ENCODE data around the gene MPND.

The MPND gene, protein sequence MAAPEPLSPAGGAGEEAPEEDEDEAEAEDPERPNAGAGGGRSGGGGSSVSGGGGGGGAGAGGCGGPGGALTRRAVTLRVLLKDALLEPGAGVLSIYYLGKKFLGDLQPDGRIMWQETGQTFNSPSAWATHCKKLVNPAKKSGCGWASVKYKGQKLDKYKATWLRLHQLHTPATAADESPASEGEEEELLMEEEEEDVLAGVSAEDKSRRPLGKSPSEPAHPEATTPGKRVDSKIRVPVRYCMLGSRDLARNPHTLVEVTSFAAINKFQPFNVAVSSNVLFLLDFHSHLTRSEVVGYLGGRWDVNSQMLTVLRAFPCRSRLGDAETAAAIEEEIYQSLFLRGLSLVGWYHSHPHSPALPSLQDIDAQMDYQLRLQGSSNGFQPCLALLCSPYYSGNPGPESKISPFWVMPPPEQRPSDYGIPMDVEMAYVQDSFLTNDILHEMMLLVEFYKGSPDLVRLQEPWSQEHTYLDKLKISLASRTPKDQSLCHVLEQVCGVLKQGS

DNA sequence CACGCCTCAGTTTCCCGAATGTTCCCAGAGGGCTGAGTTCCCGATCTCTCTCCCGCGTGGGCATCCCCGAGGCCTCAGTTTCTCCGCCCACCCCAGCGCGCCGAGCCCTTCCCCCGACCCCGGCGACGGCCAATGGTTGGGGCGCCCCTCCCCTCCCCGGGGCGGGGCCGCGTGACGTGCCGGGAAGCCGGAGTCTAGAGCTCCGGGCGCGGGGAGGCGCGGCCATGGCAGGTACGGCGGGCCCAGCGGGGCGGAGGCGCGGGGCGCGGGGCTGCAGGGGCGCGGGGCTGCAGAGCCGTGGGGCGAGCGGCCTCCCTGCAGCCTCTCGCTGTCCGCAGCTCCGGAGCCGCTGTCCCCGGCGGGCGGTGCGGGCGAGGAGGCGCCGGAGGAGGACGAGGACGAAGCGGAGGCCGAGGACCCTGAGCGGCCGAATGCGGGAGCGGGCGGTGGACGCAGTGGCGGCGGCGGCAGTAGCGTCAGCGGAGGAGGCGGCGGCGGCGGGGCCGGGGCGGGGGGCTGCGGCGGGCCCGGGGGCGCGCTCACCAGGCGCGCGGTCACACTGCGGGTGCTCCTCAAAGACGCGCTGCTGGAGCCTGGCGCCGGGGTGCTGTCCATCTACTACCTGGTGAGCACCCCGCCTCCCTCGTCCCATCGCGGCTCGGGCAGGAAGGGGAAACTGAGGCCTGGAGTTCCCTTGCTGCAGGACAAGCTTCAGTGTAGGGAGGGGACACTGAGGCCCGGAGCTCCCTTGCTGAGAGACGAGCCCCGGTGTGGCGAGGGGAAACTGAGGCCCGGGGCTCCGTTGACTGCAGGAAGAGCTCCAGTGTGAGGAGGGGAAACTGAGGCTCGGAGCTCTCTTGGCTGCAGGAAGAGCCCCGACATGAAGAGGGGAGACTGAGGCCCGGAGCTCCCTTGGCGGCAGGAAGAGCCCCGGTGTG lies at the start of gene MPND:
Gene MPND (plus strand): TSS at position 193 of the 938 bp plus-strand sequence. CDS start 32 bp downstream, at position 225.
- no peak for FAIRE-seq

DNA sequence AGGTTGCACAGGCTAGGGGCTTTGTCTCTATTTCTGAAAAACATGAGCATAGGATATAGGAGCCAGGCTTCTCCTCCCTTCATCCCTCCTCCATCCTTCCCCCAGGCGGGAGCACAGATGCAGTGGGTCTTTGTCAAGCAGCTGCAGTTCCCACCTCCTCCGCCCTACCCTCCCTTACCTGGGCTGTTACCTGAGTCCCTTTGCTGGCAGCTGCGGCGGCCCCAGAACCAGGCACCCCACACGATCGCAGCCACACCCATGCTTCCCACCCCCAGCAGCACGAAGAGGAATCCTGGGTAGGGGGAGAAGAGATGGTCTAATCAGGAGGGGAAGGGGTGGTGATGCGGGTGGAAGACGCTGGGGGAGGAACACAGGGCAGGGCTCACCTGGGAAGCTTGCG lies 49.0 kb upstream of the MPND start:
- no peak for FAIRE-seq

DNA sequence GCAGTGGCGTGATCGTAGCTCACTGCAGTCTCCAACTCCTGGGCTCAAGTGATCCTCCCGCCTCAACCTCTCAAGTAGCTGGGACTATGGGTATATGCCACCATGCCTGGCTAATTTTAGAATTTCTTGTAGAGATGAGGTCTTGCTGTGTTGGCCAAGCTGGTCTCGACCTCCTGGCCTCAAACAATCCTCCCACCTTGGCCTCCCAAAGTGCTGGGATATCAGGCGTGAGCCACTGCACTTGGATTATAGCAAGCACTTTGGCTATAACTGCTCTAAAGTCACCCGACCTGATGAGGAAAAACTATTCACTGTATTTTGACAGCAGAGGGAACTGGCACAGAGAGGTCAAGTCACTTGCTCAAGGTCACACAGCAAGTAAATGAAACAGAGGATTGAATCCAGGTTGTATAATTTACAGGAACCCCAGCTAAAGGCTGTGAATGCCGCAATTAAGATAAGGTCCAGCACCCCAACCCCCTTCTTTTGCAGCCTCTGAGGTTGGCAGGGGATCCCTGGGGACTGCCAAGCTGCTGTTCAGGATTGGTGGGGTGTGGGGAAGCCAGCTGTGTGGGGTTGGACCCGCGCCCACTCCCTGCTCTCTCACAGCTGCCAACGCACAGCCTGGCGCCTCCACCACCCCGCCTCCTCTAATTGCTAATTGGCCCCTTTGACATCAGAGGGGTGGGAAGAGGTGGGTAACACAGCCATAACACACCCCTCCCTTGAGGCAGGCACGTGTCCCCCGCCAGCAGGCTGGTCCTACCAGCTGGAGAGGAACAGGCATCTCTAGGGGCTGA lies 47.2 kb upstream of the MPND start:
- FAIRE-seq: no peak

DNA sequence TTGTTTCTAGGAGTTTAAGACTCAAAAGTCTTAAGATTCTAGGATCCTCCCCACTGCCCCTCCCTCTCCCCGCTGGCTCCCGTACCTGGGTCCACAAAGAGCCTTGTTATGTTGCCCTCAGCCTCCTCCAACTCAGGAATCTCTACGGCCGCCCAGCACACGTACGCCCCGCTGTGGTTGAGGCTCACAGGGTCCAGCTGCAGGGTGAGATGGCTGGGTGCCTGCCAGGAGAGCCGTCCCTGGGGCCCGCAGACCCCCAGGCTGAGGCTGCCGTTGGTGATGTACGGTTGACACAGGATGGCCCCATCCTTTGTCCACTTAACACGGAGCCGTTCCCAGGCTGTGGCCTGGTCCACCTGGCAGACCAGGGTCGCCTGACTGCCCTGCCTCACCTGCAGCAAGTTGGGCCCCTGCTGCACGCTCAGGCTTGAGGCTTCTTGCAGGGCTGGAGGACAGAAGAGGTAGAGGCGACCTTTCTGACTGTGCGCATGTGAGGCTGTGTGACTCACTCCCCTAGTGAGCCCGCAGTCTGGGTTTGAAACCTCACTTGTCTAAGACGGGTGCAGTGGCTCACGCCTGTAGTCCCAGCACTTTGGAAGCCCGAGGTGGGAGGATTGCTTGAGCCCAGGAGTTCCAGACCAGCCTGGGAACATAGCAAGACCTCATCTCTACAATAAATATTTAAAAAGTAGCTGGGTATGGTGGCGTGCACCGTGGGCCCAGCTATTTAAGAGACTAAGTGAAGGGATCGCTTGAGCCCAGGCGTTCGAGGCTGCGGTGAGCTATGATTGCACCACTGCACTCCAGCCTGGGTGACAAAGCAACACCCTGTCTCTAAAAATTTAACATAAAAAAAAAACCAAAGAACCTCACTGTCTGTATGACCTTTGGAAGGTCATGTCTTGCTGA lies 45.2 kb upstream of the MPND start:
- FAIRE-seq: no peak

DNA sequence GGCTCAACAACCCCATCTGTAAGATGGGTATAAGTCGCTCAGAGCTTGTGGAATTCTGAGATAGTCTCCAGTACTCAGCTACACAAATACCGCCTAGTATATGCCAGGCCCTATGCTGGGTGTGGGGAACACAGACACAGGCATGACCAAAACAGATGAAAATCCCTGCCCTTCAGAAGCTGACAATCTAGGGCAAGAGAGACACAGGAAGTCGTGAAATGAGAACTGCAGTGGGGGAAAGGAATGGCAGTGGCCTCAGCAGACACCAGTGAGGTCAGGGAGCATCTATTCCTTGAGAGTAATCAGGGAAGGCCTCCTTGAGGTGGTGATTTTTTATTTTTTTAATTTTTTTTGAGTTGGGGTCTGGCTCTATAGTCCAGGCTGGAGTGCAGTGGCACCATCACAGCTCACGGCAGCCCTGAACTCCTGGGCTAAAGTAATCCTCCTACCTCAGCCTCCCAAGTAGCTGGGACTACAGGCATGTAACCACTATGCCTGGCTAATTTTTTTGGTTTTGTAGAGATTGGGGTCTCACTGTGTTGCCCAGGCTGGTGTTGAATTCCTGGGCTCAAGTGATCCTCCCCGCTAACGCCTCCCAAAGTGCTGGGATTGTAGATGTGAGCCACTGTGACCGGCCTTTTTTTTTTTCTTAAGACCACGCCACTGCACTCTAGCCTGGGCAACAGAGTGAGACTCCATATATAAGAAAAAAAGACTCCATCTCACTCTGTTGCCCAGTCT lies 44.4 kb upstream of the MPND start:
- FAIRE-seq: no peak

DNA sequence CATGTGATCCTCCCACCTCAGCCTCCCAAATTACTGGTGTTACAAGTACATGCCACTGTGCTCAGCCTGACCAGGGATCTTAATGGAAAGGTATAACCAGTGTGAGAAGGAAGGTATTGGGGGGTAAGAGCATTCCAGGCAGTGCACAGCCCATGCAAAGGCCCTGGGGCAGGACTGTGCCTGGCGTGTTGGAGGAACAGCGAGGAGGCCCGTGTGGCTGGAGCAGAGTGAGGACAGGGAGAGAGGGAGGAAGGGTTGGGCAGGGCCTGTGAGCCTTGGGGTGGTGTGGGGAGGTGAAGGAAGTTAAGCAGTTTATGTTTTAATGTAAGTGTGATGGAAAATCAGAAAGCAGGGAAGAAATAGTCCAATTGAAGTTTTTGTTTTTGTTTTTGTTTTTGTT lies 42.8 kb upstream of the MPND start:
- no peak for FAIRE-seq

DNA sequence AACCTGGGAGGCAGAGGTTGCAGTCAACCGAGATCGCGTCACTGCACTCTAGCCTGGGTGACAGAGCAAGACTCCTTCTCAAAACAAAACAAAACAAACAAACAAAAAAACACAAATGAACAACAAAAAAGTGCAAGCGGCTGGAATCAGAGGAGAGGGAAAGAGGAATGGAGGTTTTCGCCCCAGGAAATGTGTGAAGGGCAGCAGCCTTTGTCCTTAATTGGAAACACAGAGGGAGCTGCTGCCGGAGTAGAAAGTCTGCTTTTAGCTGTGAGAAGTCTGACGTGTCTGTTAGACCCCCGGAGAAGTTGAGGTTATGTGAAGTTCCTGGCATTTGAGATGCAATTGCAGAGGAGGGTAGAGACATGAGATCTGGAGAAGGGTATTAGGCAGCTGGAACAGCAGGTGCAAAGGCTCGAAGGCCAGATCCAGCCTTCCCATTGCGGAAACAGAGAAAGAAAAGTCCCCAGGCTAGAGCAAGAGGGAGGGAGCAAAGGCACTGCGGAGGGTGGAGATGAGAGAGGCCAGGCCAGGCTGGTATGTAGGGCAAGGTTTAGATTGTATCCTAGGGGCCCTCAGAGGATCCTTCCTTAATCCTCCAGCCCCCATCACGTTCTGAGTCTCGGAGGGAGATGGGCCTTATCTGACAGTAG lies 41.6 kb upstream of the MPND start:
- no peak for FAIRE-seq

DNA sequence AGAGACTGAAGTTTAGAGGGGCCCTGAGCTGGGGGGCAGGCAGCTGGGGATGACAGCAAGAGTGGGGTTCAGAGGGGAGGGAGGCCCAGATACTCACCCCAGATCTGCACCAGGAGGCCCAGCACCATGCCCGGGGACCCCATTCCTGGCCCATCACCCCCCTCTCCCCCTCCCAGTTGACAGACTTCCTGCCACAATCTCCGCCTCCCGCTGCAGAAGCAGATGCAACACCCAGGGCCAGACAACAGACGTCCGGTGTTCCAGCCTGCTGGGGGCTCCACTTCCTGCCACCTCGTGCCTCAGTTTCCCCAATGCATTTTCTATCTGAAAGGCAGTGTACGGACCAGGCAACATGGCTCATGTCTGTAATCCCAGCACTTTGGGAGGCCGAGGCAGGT lies 41.1 kb upstream of the MPND start, which contains the start of gene TMIGD2:
Gene TMIGD2 (minus strand): TSS at position 147 of the 398 bp plus-strand sequence. CDS start 4 bp downstream, at position 143.
- no peak for FAIRE-seq

DNA sequence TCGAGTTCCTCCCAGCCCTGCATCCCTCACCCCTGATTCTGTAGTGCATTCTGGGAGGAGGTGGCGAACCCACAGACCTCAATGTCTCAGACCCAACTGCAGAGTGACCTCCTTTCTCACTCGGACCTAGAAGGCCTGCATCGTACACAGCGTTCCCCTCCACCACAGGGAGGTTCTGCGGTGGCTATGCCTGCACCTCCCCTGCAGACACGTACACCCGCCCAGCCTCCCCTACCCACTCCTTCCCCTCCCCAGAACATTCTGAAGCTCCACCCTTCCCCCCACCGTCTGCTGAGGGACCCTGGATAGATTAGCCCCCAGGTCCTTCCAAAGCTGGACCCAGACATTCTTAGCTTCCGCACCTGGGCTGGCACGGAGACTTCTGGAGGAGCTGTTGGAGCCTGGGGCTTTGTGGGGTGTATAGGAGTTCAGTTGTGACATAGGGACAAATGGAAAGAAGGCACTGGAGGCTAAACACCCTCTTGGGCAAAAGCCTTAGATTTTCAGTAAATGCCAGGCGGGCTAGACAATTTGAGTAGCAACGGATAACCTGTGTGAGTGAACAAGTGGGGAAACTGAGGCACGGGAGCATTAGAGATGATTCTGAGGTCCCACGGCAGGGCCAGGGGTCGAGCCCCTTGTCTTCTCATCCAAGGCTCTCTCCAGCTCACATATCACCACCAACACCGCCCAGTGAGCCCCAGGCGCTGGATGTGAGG lies 39.4 kb upstream of the MPND start:
- no peak for FAIRE-seq

DNA sequence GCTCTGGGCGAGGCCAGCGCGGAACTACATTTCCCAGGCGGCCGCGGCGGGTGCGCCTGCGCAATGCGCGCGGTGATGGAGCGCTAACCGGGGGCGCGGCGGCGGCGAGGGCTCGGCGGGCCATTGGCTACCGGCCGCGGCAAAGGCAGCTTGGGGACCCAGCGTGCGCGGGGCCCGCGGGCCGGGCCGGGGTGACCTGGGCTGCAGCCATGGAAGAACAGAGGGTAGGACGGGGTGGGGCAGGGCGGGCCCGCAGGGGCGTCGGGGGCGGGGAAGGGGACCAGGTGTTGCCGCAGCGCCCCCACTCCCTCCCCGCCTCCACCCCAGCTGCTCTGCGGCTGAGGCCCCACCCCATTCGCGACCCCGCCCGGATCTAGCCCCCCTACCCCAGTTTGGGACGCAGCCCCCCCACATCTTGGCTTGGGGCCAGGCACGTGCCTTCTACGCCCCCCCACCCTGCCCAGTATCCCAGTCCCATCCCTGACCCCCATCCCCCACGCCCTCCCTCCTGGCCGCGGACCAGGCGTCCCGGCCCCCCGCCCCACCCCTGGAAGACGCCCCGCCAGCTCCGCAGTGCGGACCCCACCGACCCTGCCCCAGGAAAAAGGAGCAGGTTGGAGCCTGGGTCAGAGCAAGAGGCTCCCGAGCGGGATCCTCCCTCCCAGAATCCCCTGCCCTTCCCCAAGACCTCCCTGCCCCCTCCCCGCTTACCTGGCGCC lies 38.7 kb upstream of the MPND start, which contains the start of gene FSD1:
Gene FSD1 (plus strand): TSS at position 61 of the 719 bp plus-strand sequence. CDS start 149 bp downstream, at position 210.
- FAIRE-seq: no peak

DNA sequence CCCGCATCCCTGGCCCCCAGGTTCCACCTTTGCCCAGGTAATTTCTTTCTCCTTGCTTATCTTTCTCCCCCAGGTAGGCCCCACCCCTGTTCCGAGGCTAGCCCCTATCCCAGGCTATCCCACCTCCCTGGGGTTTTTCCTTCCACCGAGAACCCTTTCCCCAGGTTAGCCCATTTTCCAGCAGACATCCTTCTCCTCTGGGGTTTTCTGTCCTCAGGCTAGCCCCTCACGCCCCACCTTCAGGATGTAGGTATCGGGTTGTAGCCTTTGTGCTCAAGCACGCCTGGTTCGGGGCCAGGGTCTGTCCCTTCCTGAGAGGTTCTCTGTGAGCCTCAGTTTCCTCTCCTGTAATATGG lies 38.1 kb upstream of the MPND start:
- FAIRE-seq: no peak

DNA sequence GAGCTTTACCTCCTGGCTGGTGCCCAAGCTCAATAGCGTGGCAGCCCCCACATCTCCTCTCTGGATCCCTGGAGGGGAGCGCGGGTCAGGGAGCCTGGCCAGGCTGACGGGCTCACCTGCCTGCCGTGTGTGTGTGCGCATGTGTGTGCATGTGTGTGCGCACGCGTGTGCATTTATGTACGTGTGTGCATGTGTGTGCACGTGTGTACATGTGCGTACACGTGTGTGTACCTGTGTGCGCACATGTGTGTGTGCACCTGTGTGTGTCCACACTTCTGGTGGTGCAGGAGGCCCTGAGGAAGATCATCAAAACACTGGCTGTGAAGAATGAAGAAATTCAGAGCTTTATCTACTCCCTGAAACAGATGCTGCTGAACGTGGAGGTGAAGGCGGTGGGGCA lies 37.7 kb upstream of the MPND start:
- no peak for FAIRE-seq

DNA sequence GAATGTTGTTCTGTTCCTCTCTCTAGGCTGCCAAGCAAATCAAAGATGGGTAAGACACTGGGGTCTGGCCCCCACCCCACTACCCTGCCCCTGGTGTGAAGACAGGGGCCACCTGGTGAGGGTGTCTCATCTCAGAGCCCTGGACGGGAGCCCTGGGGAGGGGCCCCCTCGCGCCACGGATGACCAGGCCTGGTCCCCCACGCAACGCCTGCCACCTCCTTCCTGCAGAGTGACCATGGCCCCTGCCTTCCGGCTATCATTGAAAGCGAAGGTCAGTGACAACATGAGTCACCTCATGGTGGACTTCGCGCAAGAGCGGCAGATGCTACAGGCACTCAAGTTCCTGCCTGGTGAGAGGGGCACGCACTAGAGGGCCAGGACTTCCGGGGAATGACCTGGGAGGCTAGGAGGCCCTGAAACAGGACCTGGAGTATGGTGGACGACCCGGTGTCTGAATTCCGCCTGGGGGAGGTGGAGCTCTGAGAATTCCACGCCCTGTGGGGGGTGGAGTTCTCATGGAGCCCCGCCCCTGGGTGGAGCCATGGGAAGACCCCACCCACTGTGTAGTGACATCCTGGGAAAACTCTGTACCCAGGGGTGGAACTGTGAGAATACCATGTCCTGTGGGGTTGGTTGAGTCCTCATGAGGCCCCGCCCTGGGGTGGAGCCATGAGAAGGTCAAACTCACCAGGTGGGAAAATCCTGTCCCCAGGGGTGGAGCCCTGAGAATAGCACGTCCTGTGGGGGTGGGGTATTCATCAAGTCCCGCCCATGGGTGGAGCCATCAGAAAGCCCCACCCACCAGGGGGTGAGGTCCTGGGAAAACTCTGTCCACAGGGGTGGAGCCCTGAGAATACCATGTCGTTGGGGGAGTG lies 32.9 kb upstream of the MPND start:
- no peak for FAIRE-seq

DNA sequence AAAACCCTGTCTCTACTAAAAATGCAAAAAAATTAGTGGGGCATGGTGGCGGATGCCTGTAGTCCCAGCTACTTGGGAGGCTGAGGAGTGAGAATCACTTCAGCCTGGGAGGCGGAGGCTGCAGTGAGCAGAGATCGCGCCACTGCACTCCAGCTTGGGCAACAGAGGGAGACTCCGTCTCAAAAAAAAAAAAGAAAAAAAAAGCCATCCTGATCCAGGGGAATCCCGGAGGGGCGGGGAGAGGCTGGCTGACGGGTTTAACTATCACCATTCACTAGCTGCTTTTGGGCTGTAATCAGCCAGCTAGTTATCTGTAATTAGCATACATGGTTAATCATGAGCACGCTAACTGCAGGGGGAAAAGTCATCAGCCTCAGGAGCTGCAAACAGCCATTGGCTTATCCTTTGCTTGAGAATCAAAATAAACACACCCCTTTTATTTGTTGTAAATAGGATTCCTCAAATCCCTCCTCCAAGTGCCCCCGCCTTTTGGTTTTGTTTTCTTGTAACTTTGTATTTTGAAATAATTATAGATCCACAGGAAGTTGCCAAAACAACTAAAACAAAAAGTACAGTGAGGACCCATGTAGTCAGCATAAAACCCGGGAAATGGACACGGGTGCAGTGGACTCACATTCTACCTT lies 29.4 kb upstream of the MPND start:
- no peak for FAIRE-seq

DNA sequence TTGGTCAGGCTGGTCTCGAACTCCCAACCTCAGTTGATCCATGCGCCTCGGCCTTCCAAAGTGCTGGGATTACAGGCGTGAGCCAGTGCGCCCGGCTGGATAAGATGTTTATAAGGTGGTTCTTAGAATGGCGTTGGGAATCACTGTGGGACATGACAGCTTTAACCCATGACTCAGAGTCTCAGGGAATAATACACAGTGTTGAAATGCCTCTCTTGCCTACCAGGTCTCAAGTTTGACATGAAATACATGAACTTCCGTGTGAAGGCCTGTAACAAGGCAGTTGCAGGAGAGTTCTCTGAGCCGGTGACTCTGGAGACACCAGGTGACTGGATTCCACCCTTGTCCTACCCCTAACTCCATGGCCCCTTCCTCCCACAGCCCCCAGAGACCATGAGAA lies 26.4 kb upstream of the MPND start:
- no peak for FAIRE-seq

DNA sequence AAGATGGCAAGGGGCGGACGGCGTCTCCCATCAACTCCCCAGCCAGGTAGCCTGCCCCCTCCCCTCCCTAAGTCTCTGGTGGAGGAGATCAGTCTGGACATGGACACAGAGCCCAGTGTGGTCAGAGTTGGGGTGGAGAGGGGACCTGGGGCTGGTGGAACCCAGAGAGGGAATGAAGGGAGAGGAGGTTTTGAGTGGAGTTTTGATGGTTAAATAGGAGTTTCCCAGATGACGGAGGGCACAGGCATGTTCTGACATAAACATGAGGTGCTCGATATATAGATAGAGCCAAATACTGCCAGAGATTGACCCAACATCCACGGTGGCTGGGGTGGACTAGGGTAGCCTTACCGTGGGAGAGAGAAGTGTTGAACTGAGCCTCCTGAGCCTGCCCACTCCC lies 24.9 kb upstream of the MPND start:
- FAIRE-seq: no peak

DNA sequence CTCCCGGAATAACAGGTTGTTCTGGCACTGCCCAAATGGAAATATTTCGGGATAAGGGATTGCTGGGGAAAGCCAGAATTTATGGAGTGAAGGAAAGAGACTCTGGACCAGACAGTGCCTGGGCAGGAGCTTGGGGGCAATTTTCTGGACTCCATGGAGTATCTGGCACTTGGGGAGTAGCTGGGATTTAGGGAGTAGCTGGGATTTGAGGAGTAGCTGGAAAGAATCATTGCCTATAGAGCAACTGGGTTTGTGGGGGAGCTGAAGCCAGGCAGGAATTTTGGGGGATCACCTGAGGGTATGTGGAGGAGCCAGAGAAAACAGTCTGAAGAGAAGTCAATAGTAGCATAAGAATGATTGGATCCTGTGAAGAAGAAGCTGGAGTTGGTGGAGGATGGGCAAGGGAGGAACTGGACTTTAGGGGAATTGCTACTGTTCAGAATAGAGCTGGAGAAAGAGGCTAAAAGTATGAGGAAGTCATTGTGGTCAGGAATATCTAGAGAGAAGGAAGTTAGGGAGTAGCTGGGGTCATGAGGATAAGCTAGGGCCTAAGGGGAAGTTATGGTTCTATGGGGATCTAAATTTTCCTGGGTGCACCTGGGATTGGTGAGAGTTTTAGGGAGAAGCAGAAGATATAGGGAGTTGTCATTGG lies 24.2 kb upstream of the MPND start:
- FAIRE-seq: no peak

Measured in TTC549 (cell line).